ENCODE data around the gene AKR1A1. TPM values are rescaled to one million over a fixed set of nuclear protein-coding genes. Genes with fewer than 3 reads are reported as not detected.

Gene AKR1A1
- total and polyA plus RNA-seq, 2 donors (not counting 3 experiments of a cell fraction or from before 2014, with no cell fraction given), result 172 to 227 TPM

GRCh38 chr1:45503462-45504360 is 46.9 kb upstream of the AKR1A1 start:
- DNase-seq (ENCODE audit: low read depth, low spot score) (no peak), FAIRE-seq (no peak)
- CTCF ChIA-PET, result interaction anchor here (1.2 kb wide), 1 partner anchor 9 kb away, joined by 3 read pairs; no protein-coding TSS in a partner anchor
- no peaks in the 10 kb centered on the region for H3K27me3 ChIP-seq (ENCODE audit: control insufficient read depth in 2 of 2, insufficient read depth in 2 of 2, low read length in 2 of 2)
- dilution Hi-C loops (cut with MboI; ENCODE audit: extremely low pct_ligation_motif_present, low sequenced_read_pairs) (no loop called here), intact Hi-C loops (cut with micrococcal nuclease) (no loop called here)
- H3K9me1 ChIP-seq (replicated peaks; ENCODE audit: control insufficient read depth, extremely low read depth, insufficient read depth, low read length), result no peaks in the 10 kb centered on the region
- POLR2A ChIA-PET, result no interaction called here
- H3K36me3 ChIP-seq (ENCODE audit: control insufficient read depth in 2 of 2, extremely low read depth in 1 of 2, insufficient read depth in 2 of 2, low read length in 2 of 2), result peaks cover under 1% of the 10 kb centered on the region in 2 experiments
- H3K4me2 ChIP-seq (ENCODE audit: insufficient read depth, low read length), result no peak overlapping the region
- TF ChIP-seq POLR2AphosphoS5 (IDR thresholded peaks at IDR 0.05; ENCODE audit: insufficient read depth, low read depth, low read length) (no peak), FOS (IDR thresholded peaks at IDR 0.05; ENCODE audit: borderline replicate concordance, insufficient read depth, low read length) (no peak)
- BruUV-seq (replicated peaks), result no TSS peak
- no peaks in the 10 kb centered on the region for H3K9me3 ChIP-seq (replicated peaks; ENCODE audit: control insufficient read depth, insufficient read depth, low read length)
- H3K4me1 ChIP-seq (ENCODE audit: control insufficient read depth, extremely low read depth, insufficient read depth, low read length), result peaks cover 11% of the 10 kb centered on the region
- H3K9ac ChIP-seq (replicated peaks; ENCODE audit: extremely low read depth, insufficient read depth, low read length), result no peak overlapping the region
- H4K20me1 ChIP-seq (replicated peaks; ENCODE audit: control insufficient read depth, extremely low read depth, insufficient read depth, low read length), result no peaks in the 10 kb centered on the region
- H3K27ac ChIP-seq (ENCODE audit: insufficient read depth, low read depth, low read length), result no peak overlapping the region
- H3K4me3 ChIP-seq (replicated peaks in 1 of 3; ENCODE audit: insufficient read depth in 1 of 3, low read depth in 1 of 3, low read length in 3 of 3), result no peak overlapping the region
- no peak overlapping the region for H2AFZ ChIP-seq (ENCODE audit: low read depth, low read length)
- no peaks in the 10 kb centered on the region for H3K79me2 ChIP-seq (ENCODE audit: control insufficient read depth, insufficient read depth, low read length)

DNA sequence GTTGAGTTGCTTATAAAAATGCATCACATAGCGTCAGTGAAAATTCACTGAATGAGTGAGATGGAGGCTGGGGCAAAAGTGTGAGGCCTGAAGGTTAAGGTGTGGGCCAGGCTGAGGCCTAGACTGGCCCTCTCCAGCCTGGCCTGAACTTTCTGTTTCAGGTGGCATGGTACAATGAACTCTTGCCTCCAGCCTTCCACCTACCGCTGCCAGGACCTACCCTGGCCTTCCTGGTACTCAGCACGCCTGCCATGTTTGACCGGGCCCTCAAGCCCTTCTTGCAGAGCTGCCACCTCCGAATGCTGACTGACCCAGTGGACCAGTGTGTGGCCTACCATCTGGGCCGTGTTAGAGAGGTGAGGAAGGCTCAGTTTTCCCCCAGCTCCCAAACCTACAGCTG is 43.4 kb upstream of the AKR1A1 start:
- BruUV-seq (replicated peaks), result no TSS peak
- Histone ChIP-seq H3K4me3 (replicated peaks in 1 of 3; ENCODE audit: insufficient read depth in 1 of 3, low read depth in 1 of 3, low read length in 3 of 3) (no peak overlapping the region), H3K79me2 (ENCODE audit: control insufficient read depth, insufficient read depth, low read length) (no peaks in the 10 kb centered on the region), H2AFZ (ENCODE audit: low read depth, low read length) (no peak overlapping the region), H3K4me1 (ENCODE audit: control insufficient read depth, extremely low read depth, insufficient read depth, low read length) (no peaks in the 10 kb centered on the region), H3K4me2 (ENCODE audit: insufficient read depth, low read length) (no peak overlapping the region), H3K36me3 (ENCODE audit: control insufficient read depth in 2 of 2, extremely low read depth in 1 of 2, insufficient read depth in 2 of 2, low read length in 2 of 2) (peaks cover 23% of the 10 kb centered on the region in 2 experiments), H4K20me1 (replicated peaks; ENCODE audit: control insufficient read depth, extremely low read depth, insufficient read depth, low read length) (no peaks in the 10 kb centered on the region), H3K9me1 (replicated peaks; ENCODE audit: control insufficient read depth, extremely low read depth, insufficient read depth, low read length) (no peaks in the 10 kb centered on the region), H3K27me3 (ENCODE audit: control insufficient read depth in 2 of 2, insufficient read depth in 2 of 2, low read length in 2 of 2) (no peaks in the 10 kb centered on the region), H3K9ac (replicated peaks; ENCODE audit: extremely low read depth, insufficient read depth, low read length) (no peak overlapping the region), H3K27ac (ENCODE audit: insufficient read depth, low read depth, low read length) (no peak overlapping the region), H3K9me3 (replicated peaks; ENCODE audit: control insufficient read depth, insufficient read depth, low read length) (no peaks in the 10 kb centered on the region)
- FAIRE-seq, result no peak
- dilution Hi-C loops (cut with MboI; ENCODE audit: extremely low pct_ligation_motif_present, low sequenced_read_pairs) (no loop called here), intact Hi-C loops (cut with micrococcal nuclease) (no loop called here)
- no peak for DNase-seq (ENCODE audit: low read depth, low spot score)
- TF ChIP-seq MAX (IDR thresholded peaks at IDR 0.05; ENCODE audit: insufficient read depth, insufficient read length), result no peak
- TF ChIP-seq JUN (IDR thresholded peaks at IDR 0.05; ENCODE audit: borderline replicate concordance, insufficient read depth, insufficient read length, low read depth), result no peak
- TF ChIP-seq POLR2AphosphoS5 (IDR thresholded peaks at IDR 0.05; ENCODE audit: insufficient read depth, low read depth, low read length), result no peak
- POLR2A ChIA-PET, result no interaction called here
- CTCF ChIA-PET, result no interaction called here

Measured in endothelial cell of umbilical vein (primary cell).